G401.6 (cell line): Measurements from ENCODE around the gene NMS.
"Not testable (repeated sequence)": the region's sequence is repeated elsewhere in the genome, so short reads cannot be mapped to it uniquely, and the experiment has no call there.

Experiments
- FAIRE-seq: peaks from 2 replicates; lab custom pipeline; 2012; peaks lifted over from hg19 to GRCh38; lab: Jason Lieb, UNC

Gene NMS

GRCh38 chr2:100470182-100470581 lies at the start of gene NMS:
NMS (plus strand) TSS chr2:100470482; CDS start chr2:100470489, 7 bp downstream.
- no peak for FAIRE-seq

GRCh38 chr2:100422320-100423055 lies 47.8 kb upstream of the NMS start:
- no peak for FAIRE-seq

- no peak for FAIRE-seq
Measured at GRCh38 chr2:100423631-100424030, 46.7 kb upstream of the NMS start.

- no peak for FAIRE-seq
Measured at GRCh38 chr2:100424277-100424875, 45.9 kb upstream of the NMS start.

- no peak for FAIRE-seq
Measured at GRCh38 chr2:100425107-100425506, 45.2 kb upstream of the NMS start.

- no peak for FAIRE-seq
Measured at GRCh38 chr2:100425573-100426383, 44.5 kb upstream of the NMS start.

GRCh38 chr2:100426384-100426720 lies 43.9 kb upstream of the NMS start:
- no peak for FAIRE-seq

- FAIRE-seq = no peak
Measured at GRCh38 chr2:100427111-100427510, 43.2 kb upstream of the NMS start.

GRCh38 chr2:100427627-100428258 lies 42.5 kb upstream of the NMS start:
- peak; percentile 42 for FAIRE-seq

- FAIRE-seq = no peak
Measured at GRCh38 chr2:100429726-100430125, 40.6 kb upstream of the NMS start.

- no peak for FAIRE-seq
Measured at GRCh38 chr2:100437751-100438150, 32.5 kb upstream of the NMS start.

GRCh38 chr2:100446696-100447095 lies 23.6 kb upstream of the NMS start:
- no peak for FAIRE-seq

GRCh38 chr2:100451092-100451491 lies 19.2 kb upstream of the NMS start:
- FAIRE-seq = no peak

- FAIRE-seq = no peak
Measured at GRCh38 chr2:100451734-100452133, 18.5 kb upstream of the NMS start.

GRCh38 chr2:100453853-100454252 lies 16.4 kb upstream of the NMS start:
- FAIRE-seq = no peak

- FAIRE-seq = not testable (repeated sequence)
Measured at GRCh38 chr2:100456357-100456756, 13.9 kb upstream of the NMS start.

GRCh38 chr2:100460904-100461530 lies 9.3 kb upstream of the NMS start:
- FAIRE-seq = no peak

- no peak for FAIRE-seq
Measured at GRCh38 chr2:100470898-100471514, 724 bp downstream of the NMS start.

GRCh38 chr2:100476606-100477005 lies 6.3 kb downstream of the NMS start:
- no peak for FAIRE-seq

- no peak for FAIRE-seq
Measured at GRCh38 chr2:100482741-100483140, 12.5 kb downstream of the NMS start.

- FAIRE-seq = no peak
Measured at GRCh38 chr2:100483895-100484294, 13.6 kb downstream of the NMS start.

- no peak for FAIRE-seq
Measured at GRCh38 chr2:100484390-100484789, 14.1 kb downstream of the NMS start.
